HEK293T (cell line): ENCODE data around the gene UNC13D.

Experiments
- ARNT ChIP-seq: fragments of 450-650 bp; IDR thresholded peaks from 2 replicates; pipeline ENCODE4 v1.6.1; 2017; ENCODE audit warnings: mild to moderate bottlenecking
- FOXA1 ChIP-seq: fragments of 450-650 bp; IDR thresholded peaks from 2 replicates; pipeline ENCODE4 v1.6.1; 2016; ENCODE audit warnings: mild to moderate bottlenecking

GRCh38 chr17:75885431-75885830 is 41.2 kb upstream of the UNC13D start:
- TF ChIP-seq FOXA1 = no peak
- no peak for TF ChIP-seq ARNT
